ENCODE data around the gene CTAG2.
"Not testable (repeated sequence)": the region's sequence is repeated elsewhere in the genome, so short reads cannot be mapped to it uniquely, and the experiment has no call there.

Gene CTAG2

GRCh38 chrX:154648931-154649330 lies 4.4 kb downstream of the CTAG2 start:
- H3K4me3 ChIP-seq (ENCODE audit: low read depth, low read length): no peak overlapping the region
- H3K36me3 ChIP-seq (ENCODE audit: insufficient read depth, low read length): no peaks in the 10 kb centered on the region
- H3K79me2 ChIP-seq (ENCODE audit: control insufficient read depth, insufficient read depth, low read length, unreplicated experiment): no peaks in the 10 kb centered on the region
- no peaks in the 10 kb centered on the region for H3K4me1 ChIP-seq (ENCODE audit: control insufficient read depth, insufficient read depth, low read length, unreplicated experiment)
- H3K27ac ChIP-seq (ENCODE audit: low read depth, low read length): no peak overlapping the region
- no peaks in the 10 kb centered on the region for H3K27me3 ChIP-seq (ENCODE audit: insufficient read depth, low read length)
- no peak overlapping the region for H2AFZ ChIP-seq (ENCODE audit: low read length, unreplicated experiment)

- not testable (repeated sequence) for H3K27me3 ChIP-seq (ENCODE audit: insufficient read depth, low read length); H3K27ac ChIP-seq (ENCODE audit: low read depth, low read length); H3K4me3 ChIP-seq (ENCODE audit: low read depth, low read length); H3K79me2 ChIP-seq (ENCODE audit: control insufficient read depth, insufficient read depth, low read length, unreplicated experiment); H3K4me1 ChIP-seq (ENCODE audit: control insufficient read depth, insufficient read depth, low read length, unreplicated experiment); H3K36me3 ChIP-seq (ENCODE audit: insufficient read depth, low read length); H2AFZ ChIP-seq (ENCODE audit: low read length, unreplicated experiment)
These were observed 7.5 kb downstream of the CTAG2 start for GRCh38 chrX:154645745-154646378.

- not testable (repeated sequence) for H3K4me3 ChIP-seq (ENCODE audit: low read depth, low read length); H3K36me3 ChIP-seq (ENCODE audit: insufficient read depth, low read length); H3K4me1 ChIP-seq (ENCODE audit: control insufficient read depth, insufficient read depth, low read length, unreplicated experiment); H3K27me3 ChIP-seq (ENCODE audit: insufficient read depth, low read length); H3K27ac ChIP-seq (ENCODE audit: low read depth, low read length); H2AFZ ChIP-seq (ENCODE audit: low read length, unreplicated experiment); H3K79me2 ChIP-seq (ENCODE audit: control insufficient read depth, insufficient read depth, low read length, unreplicated experiment)
These were observed 9.7 kb downstream of the CTAG2 start for GRCh38 chrX:154643708-154644107.

GRCh38 chrX:154641740-154642139 lies 11.6 kb downstream of the CTAG2 start:
- not testable (repeated sequence) for H3K27ac ChIP-seq (ENCODE audit: low read depth, low read length); H3K79me2 ChIP-seq (ENCODE audit: control insufficient read depth, insufficient read depth, low read length, unreplicated experiment); H3K36me3 ChIP-seq (ENCODE audit: insufficient read depth, low read length); H3K27me3 ChIP-seq (ENCODE audit: insufficient read depth, low read length); H3K4me3 ChIP-seq (ENCODE audit: low read depth, low read length); H2AFZ ChIP-seq (ENCODE audit: low read length, unreplicated experiment); H3K4me1 ChIP-seq (ENCODE audit: control insufficient read depth, insufficient read depth, low read length, unreplicated experiment)

GRCh38 chrX:154633661-154634060 lies 19.7 kb downstream of the CTAG2 start:
- H2AFZ ChIP-seq (ENCODE audit: low read length, unreplicated experiment); H3K4me1 ChIP-seq (ENCODE audit: control insufficient read depth, insufficient read depth, low read length, unreplicated experiment); H3K79me2 ChIP-seq (ENCODE audit: control insufficient read depth, insufficient read depth, low read length, unreplicated experiment); H3K27ac ChIP-seq (ENCODE audit: low read depth, low read length); H3K36me3 ChIP-seq (ENCODE audit: insufficient read depth, low read length); H3K4me3 ChIP-seq (ENCODE audit: low read depth, low read length); H3K27me3 ChIP-seq (ENCODE audit: insufficient read depth, low read length): not testable (repeated sequence)

- H3K27ac ChIP-seq (ENCODE audit: low read depth, low read length); H3K4me1 ChIP-seq (ENCODE audit: control insufficient read depth, insufficient read depth, low read length, unreplicated experiment); H3K36me3 ChIP-seq (ENCODE audit: insufficient read depth, low read length); H3K4me3 ChIP-seq (ENCODE audit: low read depth, low read length); H3K27me3 ChIP-seq (ENCODE audit: insufficient read depth, low read length); H2AFZ ChIP-seq (ENCODE audit: low read length, unreplicated experiment); H3K79me2 ChIP-seq (ENCODE audit: control insufficient read depth, insufficient read depth, low read length, unreplicated experiment): not testable (repeated sequence)
These were observed 22.4 kb downstream of the CTAG2 start for GRCh38 chrX:154630949-154631348.

- not testable (repeated sequence) for H3K4me1 ChIP-seq (ENCODE audit: control insufficient read depth, insufficient read depth, low read length, unreplicated experiment); H3K79me2 ChIP-seq (ENCODE audit: control insufficient read depth, insufficient read depth, low read length, unreplicated experiment); H2AFZ ChIP-seq (ENCODE audit: low read length, unreplicated experiment); H3K36me3 ChIP-seq (ENCODE audit: insufficient read depth, low read length); H3K27ac ChIP-seq (ENCODE audit: low read depth, low read length); H3K27me3 ChIP-seq (ENCODE audit: insufficient read depth, low read length); H3K4me3 ChIP-seq (ENCODE audit: low read depth, low read length)
These were observed 24.4 kb downstream of the CTAG2 start for GRCh38 chrX:154628960-154629359.

- H3K4me1 ChIP-seq (ENCODE audit: control insufficient read depth, insufficient read depth, low read length, unreplicated experiment); H3K27me3 ChIP-seq (ENCODE audit: insufficient read depth, low read length); H3K4me3 ChIP-seq (ENCODE audit: low read depth, low read length); H3K36me3 ChIP-seq (ENCODE audit: insufficient read depth, low read length); H2AFZ ChIP-seq (ENCODE audit: low read length, unreplicated experiment); H3K79me2 ChIP-seq (ENCODE audit: control insufficient read depth, insufficient read depth, low read length, unreplicated experiment); H3K27ac ChIP-seq (ENCODE audit: low read depth, low read length): not testable (repeated sequence)
These were observed 32.5 kb downstream of the CTAG2 start for GRCh38 chrX:154620767-154621414.

GRCh38 chrX:154619182-154619581 lies 34.2 kb downstream of the CTAG2 start, which contains the start of gene CTAG1B:
TSS of gene CTAG1B (minus strand) at chrX:154619282. CDS start at chrX:154619218, 64 bp downstream.
- H3K79me2 ChIP-seq (ENCODE audit: control insufficient read depth, insufficient read depth, low read length, unreplicated experiment); H2AFZ ChIP-seq (ENCODE audit: low read length, unreplicated experiment); H3K4me3 ChIP-seq (ENCODE audit: low read depth, low read length); H3K27ac ChIP-seq (ENCODE audit: low read depth, low read length); H3K36me3 ChIP-seq (ENCODE audit: insufficient read depth, low read length); H3K4me1 ChIP-seq (ENCODE audit: control insufficient read depth, insufficient read depth, low read length, unreplicated experiment); H3K27me3 ChIP-seq (ENCODE audit: insufficient read depth, low read length): not testable (repeated sequence)

GRCh38 chrX:154613586-154613985 lies 39.8 kb downstream of the CTAG2 start:
- not testable (repeated sequence) for H2AFZ ChIP-seq (ENCODE audit: low read length, unreplicated experiment); H3K27me3 ChIP-seq (ENCODE audit: insufficient read depth, low read length); H3K79me2 ChIP-seq (ENCODE audit: control insufficient read depth, insufficient read depth, low read length, unreplicated experiment); H3K4me3 ChIP-seq (ENCODE audit: low read depth, low read length); H3K4me1 ChIP-seq (ENCODE audit: control insufficient read depth, insufficient read depth, low read length, unreplicated experiment); H3K27ac ChIP-seq (ENCODE audit: low read depth, low read length); H3K36me3 ChIP-seq (ENCODE audit: insufficient read depth, low read length)

GRCh38 chrX:154611146-154611545 lies 42.2 kb downstream of the CTAG2 start:
- not testable (repeated sequence) for H3K27ac ChIP-seq (ENCODE audit: low read depth, low read length); H3K36me3 ChIP-seq (ENCODE audit: insufficient read depth, low read length); H2AFZ ChIP-seq (ENCODE audit: low read length, unreplicated experiment); H3K4me1 ChIP-seq (ENCODE audit: control insufficient read depth, insufficient read depth, low read length, unreplicated experiment); H3K27me3 ChIP-seq (ENCODE audit: insufficient read depth, low read length); H3K79me2 ChIP-seq (ENCODE audit: control insufficient read depth, insufficient read depth, low read length, unreplicated experiment); H3K4me3 ChIP-seq (ENCODE audit: low read depth, low read length)
